Prostate gland (tissue), 2 donors: ENCODE data around the gene PODN.

Experiments
- POLR2A ChIP-seq: fragments of 450-650 bp; IDR thresholded peaks from one replicate; pipeline ENCODE4 v1.6.1; 2016; ENCODE audit warnings: antibody characterized with exemption, mild to moderate bottlenecking
- POLR2AphosphoS5 ChIP-seq: sonication (generic); formaldehyde crosslinking; IDR thresholded peaks from one replicate; pipeline ENCODE4 v1.6.1; 2017; ENCODE audit warnings: antibody characterized with exemption
- TF ChIP-seq, protein P1 (sequence below), 4 experiments: fragments of 200-600 bp in 2 of 4; fragments of 450-650 bp in 2 of 4; sonication (generic) in 2 of 4; IDR thresholded peaks; 1 replicate in 3 of 4; 2 replicates in 1 of 4; pipeline ENCODE4 v1.5.1; 2016 to 2019; ENCODE audit warnings: antibody characterized with exemption in 4 of 4, mild to moderate bottlenecking in 2 of 4, moderate library complexity in 2 of 4

DNA sequence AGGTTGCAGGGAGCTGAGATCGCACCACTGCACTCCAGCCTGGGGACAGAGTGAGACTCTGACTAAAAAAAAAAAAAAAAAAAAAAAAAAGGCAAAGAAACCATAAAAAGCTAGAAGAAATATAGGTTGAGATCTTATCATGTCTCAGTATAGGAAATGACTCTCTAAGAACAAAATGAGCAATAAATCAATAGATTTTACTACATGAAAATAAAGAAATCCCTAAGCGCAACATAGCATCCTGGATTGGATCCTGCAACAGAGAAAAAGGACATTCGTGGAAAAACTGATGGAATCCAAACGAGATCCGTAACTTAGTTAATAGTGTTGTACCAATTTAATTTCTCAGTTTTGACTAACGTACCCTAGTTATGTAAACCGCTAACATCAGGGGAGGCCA is 45.1 kb downstream of the PODN start:
- TF ChIP-seq, protein P1, sequence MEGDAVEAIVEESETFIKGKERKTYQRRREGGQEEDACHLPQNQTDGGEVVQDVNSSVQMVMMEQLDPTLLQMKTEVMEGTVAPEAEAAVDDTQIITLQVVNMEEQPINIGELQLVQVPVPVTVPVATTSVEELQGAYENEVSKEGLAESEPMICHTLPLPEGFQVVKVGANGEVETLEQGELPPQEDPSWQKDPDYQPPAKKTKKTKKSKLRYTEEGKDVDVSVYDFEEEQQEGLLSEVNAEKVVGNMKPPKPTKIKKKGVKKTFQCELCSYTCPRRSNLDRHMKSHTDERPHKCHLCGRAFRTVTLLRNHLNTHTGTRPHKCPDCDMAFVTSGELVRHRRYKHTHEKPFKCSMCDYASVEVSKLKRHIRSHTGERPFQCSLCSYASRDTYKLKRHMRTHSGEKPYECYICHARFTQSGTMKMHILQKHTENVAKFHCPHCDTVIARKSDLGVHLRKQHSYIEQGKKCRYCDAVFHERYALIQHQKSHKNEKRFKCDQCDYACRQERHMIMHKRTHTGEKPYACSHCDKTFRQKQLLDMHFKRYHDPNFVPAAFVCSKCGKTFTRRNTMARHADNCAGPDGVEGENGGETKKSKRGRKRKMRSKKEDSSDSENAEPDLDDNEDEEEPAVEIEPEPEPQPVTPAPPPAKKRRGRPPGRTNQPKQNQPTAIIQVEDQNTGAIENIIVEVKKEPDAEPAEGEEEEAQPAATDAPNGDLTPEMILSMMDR (IDR thresholded peaks at IDR 0.05), result no peak
- TF ChIP-seq POLR2A (no peak), POLR2AphosphoS5 (no peak)
